KOPT-K1 (cell line): ENCODE data around the gene TBL3.
"Not testable (repeated sequence)": the region's sequence is repeated elsewhere in the genome, so short reads cannot be mapped to it uniquely, and the experiment has no call there.

Source experiments
- H3K27ac ChIP-seq: fragments of 200-600 bp; sonication (generic); 2 replicates; pipeline ENCODE4 v1.5.1; 2016; ENCODE audit warnings: antibody characterized with exemption, mild to moderate bottlenecking, low read depth, low read length; ENCODE audit not compliant: poor library complexity, severe bottlenecking
- H3K36me3 ChIP-seq: fragments of 200-600 bp; sonication (generic); 2 replicates; pipeline ENCODE4 v1.5.1; 2017; ENCODE audit warnings: antibody characterized with exemption, mild to moderate bottlenecking, low read length, moderate library complexity; ENCODE audit not compliant: insufficient read depth
- H3K9me3 ChIP-seq: fragments of 200-600 bp; sonication (generic); 2 replicates; pipeline ENCODE4 v1.5.1; 2017; ENCODE audit warnings: antibody characterized with exemption, low read length, mild to moderate bottlenecking; ENCODE audit not compliant: insufficient read depth, poor library complexity, severe bottlenecking

TBL3 gene

GRCh38 chr16:1971796-1972489 lies at the start of gene TBL3:
TSS of gene TBL3 (plus strand) at chr16:1972053. CDS start at chr16:1972165, 112 bp downstream.
- Histone ChIP-seq H3K36me3 (peaks cover 29% of the 10 kb centered on the region), H3K9me3 (no peaks in the 10 kb centered on the region), H3K27ac (peak within 1 kb of the TSS; percentile 77)

GRCh38 chr16:1922357-1922756 lies 49.5 kb upstream of the TBL3 start:
- H3K9me3 ChIP-seq = no peaks in the 10 kb centered on the region
- H3K27ac ChIP-seq = no peak overlapping the region
- H3K36me3 ChIP-seq = no peaks in the 10 kb centered on the region

- no peak overlapping the region for H3K27ac ChIP-seq
- H3K36me3 ChIP-seq = no peaks in the 10 kb centered on the region
- H3K9me3 ChIP-seq = no peaks in the 10 kb centered on the region
These were observed 48.4 kb upstream of the TBL3 start for GRCh38 chr16:1923299-1924034.

GRCh38 chr16:1924095-1924494 lies 47.8 kb upstream of the TBL3 start:
- H3K27ac ChIP-seq = no peak overlapping the region

GRCh38 chr16:1926271-1926670 lies 45.6 kb upstream of the TBL3 start:
- Histone ChIP-seq H3K36me3 (no peaks in the 10 kb centered on the region), H3K27ac (no peak overlapping the region)

More at GRCh38 chr16:1924095-1924494, 47.8 kb upstream of the TBL3 start:
- Histone ChIP-seq H3K9me3 (no peaks in the 10 kb centered on the region), H3K36me3 (no peaks in the 10 kb centered on the region)

GRCh38 chr16:1929105-1929504 lies 42.7 kb upstream of the TBL3 start:
- no peaks in the 10 kb centered on the region for H3K9me3 ChIP-seq
- peak overlapping the region; percentile 31 for H3K27ac ChIP-seq
- no peaks in the 10 kb centered on the region for H3K36me3 ChIP-seq

More at GRCh38 chr16:1926271-1926670, 45.6 kb upstream of the TBL3 start:
- H3K9me3 ChIP-seq = no peaks in the 10 kb centered on the region

GRCh38 chr16:1929578-1930337 lies 42.1 kb upstream of the TBL3 start:
- Histone ChIP-seq H3K9me3 (no peaks in the 10 kb centered on the region), H3K36me3 (no peaks in the 10 kb centered on the region), H3K27ac (peak overlapping the region; percentile 31)

- Histone ChIP-seq H3K9me3 (no peaks in the 10 kb centered on the region), H3K36me3 (no peaks in the 10 kb centered on the region), H3K27ac (no peak overlapping the region)
These were observed 41.5 kb upstream of the TBL3 start for GRCh38 chr16:1930338-1930720.

GRCh38 chr16:1932050-1933028 lies 39.5 kb upstream of the TBL3 start:
- Histone ChIP-seq H3K9me3 (no peaks in the 10 kb centered on the region), H3K36me3 (no peaks in the 10 kb centered on the region), H3K27ac (no peak overlapping the region)

GRCh38 chr16:1933097-1933661 lies 38.7 kb upstream of the TBL3 start:
- Histone ChIP-seq H3K9me3 (no peaks in the 10 kb centered on the region), H3K27ac (no peak overlapping the region), H3K36me3 (peaks cover 4% of the 10 kb centered on the region; the same call in 1 of the 2 replicates)

GRCh38 chr16:1936945-1937479 lies 34.8 kb upstream of the TBL3 start:
- no peak overlapping the region for H3K27ac ChIP-seq
- no peaks in the 10 kb centered on the region for H3K9me3 ChIP-seq
- peaks cover 6% of the 10 kb centered on the region; the same call in 1 of the 2 replicates for H3K36me3 ChIP-seq

GRCh38 chr16:1938316-1938715 lies 33.5 kb upstream of the TBL3 start:
- no peak overlapping the region for H3K27ac ChIP-seq
- H3K36me3 ChIP-seq = peaks cover 6% of the 10 kb centered on the region; the same call in 1 of the 2 replicates
- H3K9me3 ChIP-seq = no peaks in the 10 kb centered on the region

GRCh38 chr16:1938910-1939309 lies 32.9 kb upstream of the TBL3 start:
- Histone ChIP-seq H3K36me3 (peaks cover 6% of the 10 kb centered on the region; the same call in 1 of the 2 replicates), H3K27ac (no peak overlapping the region), H3K9me3 (no peaks in the 10 kb centered on the region)

GRCh38 chr16:1939833-1940232 lies 32.0 kb upstream of the TBL3 start:
- not testable (repeated sequence) for H3K27ac ChIP-seq, H3K36me3 ChIP-seq, H3K9me3 ChIP-seq
